ENCODE measurements around the gene CSNK1A1.

CSNK1A1 gene

DNA sequence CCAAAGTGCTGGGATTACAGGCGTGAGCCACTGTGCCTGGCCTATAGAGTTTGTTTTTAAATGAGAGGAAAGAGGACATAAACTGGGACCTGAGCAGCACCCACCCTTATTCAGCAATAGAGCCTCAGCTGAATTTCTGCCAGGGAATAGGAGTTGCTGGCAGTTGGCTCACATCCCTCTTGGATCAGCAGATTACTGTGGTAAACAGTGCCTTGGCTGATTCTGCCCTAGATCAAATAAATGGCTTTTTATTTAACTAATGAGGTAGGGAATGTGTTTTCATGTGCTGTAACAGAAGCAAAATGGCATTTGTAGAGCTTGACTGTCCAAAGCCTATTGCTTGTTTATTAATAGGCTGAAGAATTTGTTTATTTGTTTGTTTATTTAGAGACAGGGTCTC lies 32.2 kb upstream of the CSNK1A1 start:
- peak overlapping the region; percentile 100 for H3K27ac ChIP-seq
- TF ChIP-seq ZFX (IDR thresholded peaks at IDR 0.05; ENCODE audit: borderline replicate concordance) = no peak
- TF ChIP-seq, protein P1, sequence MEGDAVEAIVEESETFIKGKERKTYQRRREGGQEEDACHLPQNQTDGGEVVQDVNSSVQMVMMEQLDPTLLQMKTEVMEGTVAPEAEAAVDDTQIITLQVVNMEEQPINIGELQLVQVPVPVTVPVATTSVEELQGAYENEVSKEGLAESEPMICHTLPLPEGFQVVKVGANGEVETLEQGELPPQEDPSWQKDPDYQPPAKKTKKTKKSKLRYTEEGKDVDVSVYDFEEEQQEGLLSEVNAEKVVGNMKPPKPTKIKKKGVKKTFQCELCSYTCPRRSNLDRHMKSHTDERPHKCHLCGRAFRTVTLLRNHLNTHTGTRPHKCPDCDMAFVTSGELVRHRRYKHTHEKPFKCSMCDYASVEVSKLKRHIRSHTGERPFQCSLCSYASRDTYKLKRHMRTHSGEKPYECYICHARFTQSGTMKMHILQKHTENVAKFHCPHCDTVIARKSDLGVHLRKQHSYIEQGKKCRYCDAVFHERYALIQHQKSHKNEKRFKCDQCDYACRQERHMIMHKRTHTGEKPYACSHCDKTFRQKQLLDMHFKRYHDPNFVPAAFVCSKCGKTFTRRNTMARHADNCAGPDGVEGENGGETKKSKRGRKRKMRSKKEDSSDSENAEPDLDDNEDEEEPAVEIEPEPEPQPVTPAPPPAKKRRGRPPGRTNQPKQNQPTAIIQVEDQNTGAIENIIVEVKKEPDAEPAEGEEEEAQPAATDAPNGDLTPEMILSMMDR (IDR thresholded peaks at IDR 0.05) = no peak

DNA sequence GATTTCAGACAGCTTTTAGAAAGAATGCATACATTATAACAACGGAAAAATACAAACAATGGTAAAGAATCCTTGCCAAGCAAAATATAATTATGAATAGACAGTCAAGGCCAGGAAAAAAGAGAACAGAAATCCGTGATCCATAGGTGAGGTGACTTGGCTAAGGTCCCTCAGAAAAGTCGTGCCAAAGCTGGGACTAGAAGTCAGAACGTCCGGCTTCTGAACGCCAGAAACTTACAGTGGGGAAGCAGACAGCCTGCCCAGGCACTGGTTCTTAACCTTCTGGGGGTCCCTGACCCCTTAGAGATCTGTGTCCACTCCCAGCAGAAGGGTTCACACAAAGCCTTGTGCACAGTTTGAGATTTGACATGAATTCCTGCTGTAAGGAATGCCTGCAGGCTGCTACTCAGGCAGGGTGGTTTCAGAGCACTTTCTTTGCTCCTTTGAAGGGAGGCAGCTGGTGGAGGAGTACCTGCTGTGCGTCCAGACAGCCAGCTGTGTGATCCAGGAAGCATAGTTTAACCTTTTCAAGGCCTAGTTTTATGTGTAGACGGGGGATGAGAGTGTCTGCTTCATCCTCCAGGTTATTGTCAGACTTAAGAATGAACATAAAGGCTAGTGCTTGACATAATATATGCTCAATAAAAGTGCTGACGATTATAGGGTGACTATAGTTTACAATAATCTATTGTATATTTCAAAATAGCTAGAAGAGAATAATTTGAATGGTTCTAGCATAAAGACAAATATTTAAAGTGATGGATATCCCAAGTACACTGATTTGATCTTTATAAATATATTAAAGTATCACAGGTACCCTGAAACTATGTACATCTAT lies 30.9 kb upstream of the CSNK1A1 start:
- H3K27ac ChIP-seq = peak overlapping the region; percentile 100
- TF ChIP-seq ZFX (IDR thresholded peaks at IDR 0.05; ENCODE audit: borderline replicate concordance) = no peak
- TF ChIP-seq, protein P1 (IDR thresholded peaks at IDR 0.05) = no peak

DNA sequence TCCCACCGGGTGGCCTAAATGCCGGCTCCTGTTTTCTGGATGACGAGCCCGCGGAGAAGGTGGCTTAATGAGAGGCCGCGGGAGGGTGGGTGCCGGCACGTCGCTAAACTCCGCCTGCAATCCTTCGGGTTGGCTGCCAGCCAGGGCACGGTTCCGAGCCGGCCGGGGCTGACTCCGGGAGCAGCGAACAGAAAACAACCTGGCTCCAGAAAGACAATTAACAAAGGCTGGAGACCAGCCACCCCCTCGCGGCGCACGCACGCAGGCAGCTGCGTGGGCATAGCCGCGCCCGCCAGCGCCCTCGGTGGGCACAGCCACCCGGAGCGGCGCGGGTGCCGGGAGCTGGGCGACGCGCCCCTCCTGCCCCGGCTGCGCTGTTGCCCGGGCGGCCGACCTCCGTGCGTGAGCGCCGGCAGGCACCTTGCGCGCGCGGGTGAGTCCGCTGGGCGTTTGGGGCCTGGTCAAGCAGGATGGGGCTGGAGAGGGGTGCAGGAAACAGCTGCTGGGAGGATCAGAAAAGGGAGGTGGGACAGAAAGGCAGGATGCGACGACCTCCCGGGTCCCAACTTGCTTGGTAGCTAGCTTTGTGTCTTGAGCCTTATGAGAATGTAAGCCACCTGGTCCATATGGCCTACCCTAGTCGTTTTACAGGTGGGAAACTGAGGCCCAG lies 30.1 kb upstream of the CSNK1A1 start, which contains the start of gene ARHGEF37:
Gene ARHGEF37 (plus strand): TSS at position 307 of the 670 bp plus-strand sequence. CDS start 16,272 bp downstream, outside the sequence.
- TF ChIP-seq, protein P1 (IDR thresholded peaks at IDR 0.05) = no peak
- no peak for TF ChIP-seq ZFX (IDR thresholded peaks at IDR 0.05; ENCODE audit: borderline replicate concordance)
- peak within 1 kb of the TSS; percentile 100 for H3K27ac ChIP-seq

DNA sequence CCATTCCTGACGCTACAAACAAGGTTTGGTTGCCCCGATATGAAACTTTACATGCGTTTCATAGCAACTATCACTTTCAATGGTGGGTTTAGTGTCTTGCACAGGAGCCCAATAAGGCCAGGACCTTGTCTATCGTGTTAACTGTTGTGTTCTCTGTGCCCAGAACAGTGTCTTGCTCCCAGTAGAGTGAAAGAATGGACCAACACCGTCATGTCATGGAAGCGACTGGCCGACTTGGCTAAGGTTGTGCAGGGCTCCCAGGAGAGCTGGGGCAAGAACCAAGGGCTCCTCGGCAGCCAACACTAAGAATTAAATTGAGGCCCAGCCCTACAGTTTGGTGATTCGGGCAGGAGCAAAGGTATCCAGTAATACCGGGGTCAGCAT lies 29.6 kb upstream of the CSNK1A1 start:
- H3K27ac ChIP-seq = peak overlapping the region; percentile 100
- TF ChIP-seq ZFX (IDR thresholded peaks at IDR 0.05; ENCODE audit: borderline replicate concordance) = no peak
- TF ChIP-seq, protein P1 (IDR thresholded peaks at IDR 0.05) = no peak

DNA sequence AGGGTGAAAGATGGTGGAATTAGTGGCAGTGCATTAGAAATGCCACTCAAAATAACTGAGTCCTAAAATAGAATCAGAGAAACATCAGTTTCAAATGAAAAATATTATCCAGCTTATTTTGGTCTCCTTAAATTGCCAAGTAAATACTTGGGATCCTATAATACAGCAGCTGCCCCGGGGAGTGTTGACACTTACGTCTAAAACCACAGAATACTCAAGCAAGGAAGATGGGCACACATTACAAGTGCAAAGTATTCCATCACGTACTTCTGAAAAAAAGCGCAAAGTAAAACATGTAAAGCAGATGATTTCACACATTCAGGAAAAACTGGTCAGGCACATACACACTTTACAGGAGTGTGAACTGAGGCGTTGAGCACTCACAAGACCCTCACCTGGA lies 27.7 kb upstream of the CSNK1A1 start:
- H3K27ac ChIP-seq = peak overlapping the region; percentile 100
- TF ChIP-seq, protein P1 (IDR thresholded peaks at IDR 0.05) = no peak
- no peak for TF ChIP-seq ZFX (IDR thresholded peaks at IDR 0.05; ENCODE audit: borderline replicate concordance)

DNA sequence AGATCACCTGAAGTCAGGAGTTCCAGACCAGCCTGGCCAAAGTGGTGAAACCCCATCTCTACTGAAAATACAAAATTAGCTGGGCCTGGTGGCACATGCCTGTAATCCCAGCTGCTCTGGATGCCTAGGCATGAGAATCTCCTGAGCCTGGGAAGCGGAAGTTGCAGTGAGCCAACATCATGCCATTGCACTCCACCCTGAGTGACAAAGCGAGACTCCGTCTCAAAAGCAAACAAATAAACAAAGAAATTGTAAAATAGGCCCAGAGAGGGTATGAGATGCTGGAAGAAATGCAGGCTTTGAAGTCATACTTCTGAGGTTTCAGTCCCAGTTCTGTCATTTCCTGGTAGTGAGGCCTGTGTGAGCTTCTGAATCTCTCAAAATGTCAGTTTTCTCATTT lies 24.8 kb upstream of the CSNK1A1 start:
- H3K27ac ChIP-seq = no peak overlapping the region
- TF ChIP-seq ZFX (IDR thresholded peaks at IDR 0.05; ENCODE audit: borderline replicate concordance) = no peak
- TF ChIP-seq, protein P1 (IDR thresholded peaks at IDR 0.05) = no peak

DNA sequence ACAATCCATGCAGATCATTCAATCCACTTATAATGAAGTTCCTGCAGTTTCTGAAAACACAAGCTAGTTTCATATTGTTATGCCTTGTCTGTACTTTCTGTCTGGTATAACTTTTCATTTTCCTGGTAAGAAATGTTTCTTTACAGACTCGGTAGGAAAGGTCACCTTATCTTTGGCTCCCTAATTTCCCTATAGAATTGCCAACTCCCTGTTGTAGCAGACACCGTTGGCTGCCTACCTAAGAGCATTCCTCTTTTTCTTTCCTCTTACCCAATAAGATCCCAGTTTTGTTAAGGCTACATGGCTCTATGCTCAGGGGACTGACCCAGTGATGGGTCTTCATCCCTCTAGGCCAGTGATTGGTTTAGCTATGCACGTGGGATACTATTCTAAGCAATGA lies 23.9 kb upstream of the CSNK1A1 start:
- TF ChIP-seq ZFX (IDR thresholded peaks at IDR 0.05; ENCODE audit: borderline replicate concordance) = no peak
- TF ChIP-seq, protein P1 (IDR thresholded peaks at IDR 0.05) = no peak

More for the DNA sequence above, 23.9 kb upstream of the CSNK1A1 start:
- H3K27ac ChIP-seq = no peak overlapping the region

Measured in 22Rv1 (cell line).